H1 (cell line): Measurements from ENCODE around the gene NOXO1. TPM values are rescaled to one million over a fixed set of nuclear protein-coding genes. Genes with fewer than 3 reads are reported as not detected.

ENCODE experiments used
- CTCF ChIA-PET: fragments of 300-600 bp; sonication (Branson Sonifier 250); formaldehyde crosslinking; loops from one replicate; lab custom pipeline; 2021; ENCODE audit not compliant: partially characterized antibody; lab: Charles Lee
- POLR2A ChIA-PET: fragments of 300-600 bp; sonication (Branson Sonifier 250); formaldehyde crosslinking; loops from one replicate; lab custom pipeline; 2021; ENCODE audit warnings: inconsistent platforms; ENCODE audit not compliant: partially characterized antibody; lab: Charles Lee
- DNase-seq, 2 experiments: peaks; one replicate each; pipeline versions ENCODE4 v3.0.0 to v3.0.0-alpha.2; 2010 to 2022; ENCODE audit warnings: low spot score in 2 of 2, low read depth in 1 of 2, mixed read lengths in 1 of 2
- FAIRE-seq: peaks from 2 replicates; lab custom pipeline; 2011; peaks lifted over from hg19 to GRCh38; lab: Jason Lieb, UNC
- H2AFZ ChIP-seq: 2 replicates; pipeline ENCODE4 v1.8.1; 2012; ENCODE audit warnings: low read length, inconsistent platforms
- H2AK5ac ChIP-seq: 2 replicates; pipeline ENCODE4 v1.6.1; 2013; ENCODE audit warnings: low read depth, low read length
- H2BK120ac ChIP-seq: replicated peaks from 2 replicates; pipeline ENCODE3; 2013; ENCODE audit warnings: low read depth, low read length, inconsistent platforms
- H2BK12ac ChIP-seq: 2 replicates; pipeline ENCODE4 v1.6.1; 2013; ENCODE audit warnings: low read depth, low read length
- H2BK15ac ChIP-seq: 2 replicates; pipeline ENCODE4 v1.6.1; 2013; ENCODE audit warnings: low read length
- H2BK20ac ChIP-seq: 2 replicates; pipeline ENCODE4 v1.6.1; 2013; ENCODE audit warnings: low read length
- H2BK5ac ChIP-seq: 2 replicates; pipeline ENCODE4 v1.6.1; 2013; ENCODE audit warnings: low read depth, low read length
- H3K14ac ChIP-seq: 2 replicates; pipeline ENCODE4 v1.6.1; 2013; ENCODE audit warnings: inconsistent platforms; ENCODE audit not compliant: insufficient read length
- H3K18ac ChIP-seq: 2 replicates; pipeline ENCODE4 v1.6.1; 2013; ENCODE audit warnings: low read length; ENCODE audit errors: extremely low read depth
- H3K23ac ChIP-seq: 2 replicates; pipeline ENCODE4 v1.6.1; 2013; ENCODE audit warnings: inconsistent platforms; ENCODE audit not compliant: insufficient read length
- H3K23me2 ChIP-seq: 2 replicates; pipeline ENCODE4 v1.6.1; 2013; ENCODE audit warnings: low read depth, low read length
- H3K27ac ChIP-seq: 2 replicates; pipeline ENCODE4 v1.6.1; 2011; ENCODE audit warnings: low read depth, low read length, inconsistent platforms
- H3K27me3 ChIP-seq, 4 experiments: replicated peaks in 1 of 4; 1 replicate in 1 of 4; 2 replicates in 3 of 4; pipeline versions ENCODE4 v1.6.1 to v1.8.1; 2011 to 2013; ENCODE audit warnings: low read length in 3 of 4, mild to moderate bottlenecking in 3 of 4, inconsistent platforms in 2 of 4, mixed read lengths in 2 of 4, moderate library complexity in 1 of 4; ENCODE audit not compliant: control insufficient read depth in 3 of 4, insufficient read depth in 3 of 4; ENCODE audit errors: extremely low read depth in 1 of 4
- H3K36me3 ChIP-seq, 4 experiments: 2 replicates each; pipeline versions ENCODE4 v1.6.1 to v1.8.1; 2011 to 2013; ENCODE audit warnings: mild to moderate bottlenecking in 4 of 4, low read length in 3 of 4, moderate library complexity in 2 of 4, control low read depth in 1 of 4, inconsistent platforms in 1 of 4; ENCODE audit not compliant: insufficient read depth in 4 of 4, control insufficient read depth in 2 of 4
- H3K4ac ChIP-seq: replicated peaks from 2 replicates; pipeline ENCODE3; 2013; ENCODE audit warnings: low read length, low read depth, mixed read lengths, inconsistent platforms; ENCODE audit not compliant: insufficient read length
- H3K4me1 ChIP-seq, 4 experiments: replicated peaks in 1 of 4; 1 replicate in 1 of 4; 2 replicates in 3 of 4; pipeline versions ENCODE4 v1.6.1 to v1.8.1; 2011 to 2013; ENCODE audit warnings: low read length in 3 of 4, inconsistent platforms in 2 of 4, mixed read lengths in 1 of 4; ENCODE audit not compliant: insufficient read depth in 4 of 4, control insufficient read depth in 3 of 4
- H3K4me2 ChIP-seq, 2 experiments: 2 replicates each; pipeline versions ENCODE4 v1.6.1 to v1.8.1; 2011 to 2013; ENCODE audit warnings: low read depth in 2 of 2, low read length in 2 of 2, control low read depth in 1 of 2, inconsistent platforms in 1 of 2, mild to moderate bottlenecking in 1 of 2; ENCODE audit not compliant: insufficient read depth in 1 of 2
- H3K4me3 ChIP-seq, 4 experiments: fragments of 200-600, 300-600 bp in 1 of 4; sonication (generic), shearing (Covaris generic), sonication (Bioruptor Twin) in 1 of 4; 2 replicates each; pipeline versions ENCODE4 v1.5.1 to v1.8.1; 2011 to 2016; ENCODE audit warnings: low read length in 4 of 4, low read depth in 3 of 4, control low read depth in 2 of 4, inconsistent platforms in 2 of 4, mild to moderate bottlenecking in 2 of 4, mixed read lengths in 1 of 4, moderate library complexity in 1 of 4; ENCODE audit not compliant: insufficient read depth in 2 of 4; ENCODE audit errors: extremely low read depth in 1 of 4
- H3K56ac ChIP-seq: replicated peaks from 2 replicates; pipeline ENCODE3; 2013; ENCODE audit warnings: low read depth, mild to moderate bottlenecking, mixed read lengths, low read length, inconsistent platforms; ENCODE audit not compliant: insufficient read length
- H3K79me1 ChIP-seq: 2 replicates; pipeline ENCODE4 v1.6.1; 2013; ENCODE audit warnings: low read depth, low read length, control low read depth
- H3K79me2 ChIP-seq, 2 experiments: 2 replicates each; pipeline versions ENCODE4 v1.6.1 to v1.8.1; 2012 to 2013; ENCODE audit warnings: low read length in 2 of 2, mild to moderate bottlenecking in 2 of 2, inconsistent platforms in 1 of 2; ENCODE audit not compliant: insufficient read depth in 2 of 2, control insufficient read depth in 1 of 2
- H3K9ac ChIP-seq, 4 experiments: replicated peaks in 1 of 4; 1 replicate in 1 of 4; 2 replicates in 3 of 4; pipeline versions ENCODE4 v1.6.1 to v1.8.1; 2011 to 2013; ENCODE audit warnings: low read depth in 3 of 4, low read length in 3 of 4, control low read depth in 2 of 4, mild to moderate bottlenecking in 2 of 4, moderate library complexity in 2 of 4, inconsistent platforms in 1 of 4; ENCODE audit errors: extremely low read depth in 1 of 4
- H3K9me3 ChIP-seq, 2 experiments: 2 replicates each; pipeline versions ENCODE4 v1.6.1 to v1.8.1; 2012 to 2013; ENCODE audit warnings: mild to moderate bottlenecking in 2 of 2, moderate library complexity in 2 of 2, control low read depth in 1 of 2, inconsistent platforms in 1 of 2, low read depth in 1 of 2, low read length in 1 of 2, mixed read lengths in 1 of 2; ENCODE audit not compliant: insufficient read depth in 2 of 2
- H4K20me1 ChIP-seq, 2 experiments: replicated peaks in 1 of 2; 2 replicates each; pipeline versions ENCODE3 to v1.8.1; 2011 to 2013; ENCODE audit warnings: inconsistent platforms in 2 of 2, low read length in 2 of 2, mild to moderate bottlenecking in 1 of 2; ENCODE audit not compliant: insufficient read depth in 2 of 2, control insufficient read depth in 1 of 2
- H4K5ac ChIP-seq: 2 replicates; pipeline ENCODE4 v1.6.1; 2013; ENCODE audit warnings: low read length, low read depth, mixed read lengths, inconsistent platforms; ENCODE audit not compliant: insufficient read length
- H4K8ac ChIP-seq: 2 replicates; pipeline ENCODE4 v1.8.0; 2013; ENCODE audit warnings: mild to moderate bottlenecking, moderate library complexity, low read length, inconsistent platforms; ENCODE audit not compliant: insufficient read depth; ENCODE audit errors: extremely low read depth
- H4K91ac ChIP-seq: replicated peaks from 2 replicates; pipeline ENCODE3; 2013; ENCODE audit warnings: low read length, mixed read lengths, inconsistent platforms; ENCODE audit not compliant: insufficient read length
- ATF3 ChIP-seq: IDR thresholded peaks from 2 replicates; pipeline ENCODE4 v1.6.1; 2011; ENCODE audit warnings: low read depth, mild to moderate bottlenecking, low read length; ENCODE audit not compliant: insufficient read depth
- CBX8 ChIP-seq: fragments of 300-800, 300-1000 bp; sonication (generic); IDR thresholded peaks from 2 replicates; pipeline ENCODE4 v1.7.1; 2016; ENCODE audit warnings: low read depth, low read length, borderline replicate concordance
- CEBPB ChIP-seq: IDR thresholded peaks from 2 replicates; pipeline ENCODE4 v1.6.1; 2012; ENCODE audit warnings: low read depth, low read length
- EP300 ChIP-seq, 2 experiments: IDR thresholded peaks; 1 replicate in 1 of 2; 2 replicates in 1 of 2; pipeline ENCODE4 v1.6.1; 2011 to 2012; ENCODE audit warnings: low read depth in 2 of 2, low read length in 2 of 2, mild to moderate bottlenecking in 2 of 2, borderline replicate concordance in 1 of 2, inconsistent platforms in 1 of 2, moderate library complexity in 1 of 2
- KDM1A ChIP-seq: fragments of 200-600, 300-600 bp; sonication (generic); IDR thresholded peaks from 2 replicates; pipeline ENCODE4 v1.7.1; 2016; ENCODE audit warnings: mild to moderate bottlenecking, low read length, borderline replicate concordance
- KDM4A ChIP-seq: IDR thresholded peaks from one replicate; pipeline ENCODE4 v1.7.1; 2012; ENCODE audit warnings: low read depth, mild to moderate bottlenecking, moderate library complexity, low read length, inconsistent platforms; ENCODE audit not compliant: severe bottlenecking
- POLR2A ChIP-seq, 2 experiments: IDR thresholded peaks; 1 replicate in 1 of 2; 2 replicates in 1 of 2; pipeline ENCODE4 v1.6.1; 2011; ENCODE audit warnings: low read depth in 2 of 2, low read length in 2 of 2, mild to moderate bottlenecking in 2 of 2; ENCODE audit errors: control extremely low read depth in 1 of 2
- POLR2AphosphoS5 ChIP-seq: IDR thresholded peaks from 2 replicates; pipeline ENCODE4 v1.6.1; 2011; ENCODE audit warnings: low read depth, low read length
- RAD21 ChIP-seq, 2 experiments: IDR thresholded peaks in 1 of 2; conservative IDR thresholded peaks in 1 of 2; 2 replicates each; pipeline ENCODE4 v1.6.1; 2011; ENCODE audit warnings: low read depth in 2 of 2, low read length in 2 of 2, improper control_type of control experiment in 1 of 2, inconsistent platforms in 1 of 2, mild to moderate bottlenecking in 1 of 2, moderate library complexity in 1 of 2
- SIX5 ChIP-seq: IDR thresholded peaks from 2 replicates; pipeline ENCODE4 v1.6.1; 2011; ENCODE audit warnings: mild to moderate bottlenecking, low read depth, low read length
- SP4 ChIP-seq: IDR thresholded peaks from 2 replicates; pipeline ENCODE4 v1.6.1; 2012; ENCODE audit warnings: low read length, inconsistent platforms
- TCF12 ChIP-seq: IDR thresholded peaks from 2 replicates; pipeline ENCODE4 v1.6.1; 2011; ENCODE audit warnings: low read depth, mild to moderate bottlenecking, low read length
- YY1 ChIP-seq: IDR thresholded peaks from 2 replicates; pipeline ENCODE4 v1.6.1; 2011; ENCODE audit warnings: low read depth, mild to moderate bottlenecking, low read length
- ZNF274 ChIP-seq: IDR thresholded peaks from 2 replicates; pipeline ENCODE4 v1.7.0; 2012; ENCODE audit warnings: low read length, borderline replicate concordance; ENCODE audit errors: extremely low read depth
- WGBS, 2 experiments: shearing (Covaris generic) in 1 of 2; methylation state at CpG; one replicate each; pipeline versions ENCODE4 v1.1.6 to v1.1.7; 2013 to 2015; ENCODE audit warnings: low lambda C conversion rate in 2 of 2, mixed read lengths in 2 of 2, inconsistent platforms in 1 of 2, low coverage in 1 of 2, missing lambda C conversion rate in 1 of 2; ENCODE audit not compliant: insufficient replicate concordance in 2 of 2, insufficient coverage in 1 of 2, insufficient read length in 1 of 2; ENCODE audit errors: extremely low coverage in 1 of 2, missing lambda C conversion rate in 1 of 2; 5-methylcytosine and 5-hydroxymethylcytosine counted together
- polyA plus RNA-seq, 7 experiments: library from polyadenylated mRNA; depleted of rRNA in 3 of 7; stranded (reverse) in 5 of 7; unstranded in 2 of 7; fragments of >200 nt in 5 of 7; fragments of 200-250 nt in 2 of 7; gene quantifications; 1 replicate in 5 of 7; 2 replicates in 1 of 7; 4 replicates in 1 of 7; pipeline versions ENCODE4 v1.2.1 to v1.2.3, GENCODE V29; 2011 to 2013; ENCODE audit warnings: missing spikeins in 2 of 7, mixed read lengths in 2 of 7
- total RNA-seq: library from RNA; stranded (reverse); fragmentation: NEBNext Ultra II Directional; extraction: Animal tissue kit (Norgen Biotek cat#: 25700); gene quantifications from 2 replicates; pipeline ENCODE4 v1.2.1, GENCODE V29; 2021

NOXO1 gene
- total and polyA plus RNA-seq, 2 of the 8 experiments (the other 6 are each of a cell fraction or from before 2014, with no cell fraction given), result 1.3 to 2.5 TPM

GRCh38 chr16:1980770-1981087, 540 bp downstream of the NOXO1 start:
- Histone ChIP-seq H2BK20ac (no peak overlapping the region), H4K20me1 (peaks cover under 1 to 13% of the 10 kb centered on the region in 2 experiments), H2BK12ac (no peak overlapping the region), H3K4me3 (peak overlapping the region in 3 of 4 experiments; percentile 31 to 61 (median 38); a peak in 4 of 8 replicates), H3K4ac (no peak overlapping the region), H2BK120ac (no peak overlapping the region), H4K5ac (no peak overlapping the region), H3K79me2 (peaks cover 0 to 9% of the 10 kb centered on the region in 2 experiments; a peak in 1 of 4 replicates), H3K14ac (no peak overlapping the region), H3K9me3 (no peaks in the 10 kb centered on the region), H3K56ac (no peak overlapping the region), H3K18ac (no peak overlapping the region; the same call in 1 of the 2 replicates), H3K23me2 (peaks cover 26% of the 10 kb centered on the region), H3K27ac (no peak overlapping the region), H3K9ac (no peak overlapping the region), H3K27me3 (peaks cover 8 to 40% (median 39%) of the 10 kb centered on the region in 4 experiments; a peak in 6 of 7 replicates), H3K4me1 (peaks cover 3 to 38% (median 27%) of the 10 kb centered on the region in 4 experiments), H4K91ac (no peak overlapping the region), H3K36me3 (peaks cover 6 to 20% (median 12%) of the 10 kb centered on the region in 4 experiments; a peak in 7 of 8 replicates), H2AFZ (no peak overlapping the region), H2AK5ac (no peak overlapping the region), H2BK15ac (no peak overlapping the region), H3K4me2 (peak overlapping the region; percentile 87 to 91), H4K8ac (peak overlapping the region; percentile 12; the same call in 1 of the 2 replicates), H3K79me1 (no peaks in the 10 kb centered on the region), H2BK5ac (no peak overlapping the region), H3K23ac (no peak overlapping the region)
- ChIA-PET POLR2A (interaction anchor here (1.0 to 28.2 kb wide), 11 partner anchors 10 to 198 kb away, joined by 3 to 736 read pairs (median 4); partner anchors contain the start of genes NDUFB10, NUBP2, RAB26 and RNF151), CTCF (interaction anchor here (0.6 to 3.1 kb wide), 5 partner anchors 13 to 197 kb away, joined by 3 to 8 read pairs (median 3); partner anchors contain the start of gene RPS2)
- DNase-seq (no peak), FAIRE-seq (no peak)
- 63% methylated on average over 16 of the region's 16 CpGs; no CpG with 5 or more reads in 1 of the 2 experiments for WGBS, 2 experiments
- TF ChIP-seq SIX5 (no peak), ZNF274 (no peak), CBX8 (no peak), POLR2A (IDR thresholded peaks at IDR 0.05; ENCODE audit: control extremely low read depth in 1 of 2, low read depth in 2 of 2, low read length in 2 of 2) (no peak), TCF12 (no peak), KDM1A (no peak), POLR2AphosphoS5 (no peak), ATF3 (no peak), EP300 (IDR thresholded peaks at IDR 0.05; ENCODE audit: borderline replicate concordance in 1 of 2, low read depth in 2 of 2, low read length in 2 of 2) (no peak), KDM4A (no peak), YY1 (no peak), SP4 (no peak), CEBPB (no peak), RAD21 (IDR thresholded peaks at IDR 0.05 in 1 of 2, conservative IDR thresholded peaks at IDR 0.05 in 1 of 2; ENCODE audit: low read depth in 2 of 2, low read length in 2 of 2) (no peak)
